Suppressor macrophage treated with lipopolysaccharide for 4 hours (primary cell): ENCODE data around the gene EXOSC7.
A peak's percentile ranks its signal among the peaks of the same experiment; 100 is the strongest.
"Not testable (repeated sequence)": the region's sequence is repeated elsewhere in the genome, so short reads cannot be mapped to it uniquely, and the experiment has no call there.

ENCODE experiments used
- DNase-seq: peaks from one replicate; pipeline ENCODE4 v3.0.0-alpha.2; 2020

EXOSC7 gene

GRCh38 chr3:44976002-44976815 lies at the start of gene EXOSC7, which contains the start of gene ZDHHC3:
Gene EXOSC7 (plus strand): TSS chr3:44976244. CDS start chr3:44976278, 34 bp downstream.
Gene ZDHHC3 (minus strand): TSS chr3:44976174. CDS start chr3:44959436, 16,738 bp downstream.
- DNase-seq: peak; percentile 92

DNA sequence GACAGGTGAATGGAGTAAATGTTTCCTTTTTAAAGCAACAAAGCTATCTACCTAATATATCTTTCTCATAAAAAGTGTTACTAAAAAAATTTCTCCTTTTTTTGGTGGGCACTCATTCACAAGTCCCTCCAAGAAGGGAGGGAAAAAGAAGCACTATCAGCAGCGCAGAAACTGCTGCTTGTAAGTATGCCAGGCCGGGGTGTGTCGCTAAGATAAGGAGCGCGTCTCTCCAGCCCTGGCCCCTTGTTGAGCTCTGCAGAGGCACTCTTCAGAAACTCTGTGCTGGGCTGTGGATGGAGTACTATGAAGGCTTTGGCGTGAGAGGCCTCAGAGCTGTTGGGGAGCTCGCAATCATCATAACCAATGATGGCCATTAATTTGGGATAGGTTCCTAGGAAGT lies 49.1 kb upstream of the EXOSC7 start:
- DNase-seq: no peak

GRCh38 chr3:44927371-44927770 lies 48.7 kb upstream of the EXOSC7 start:
- no peak for DNase-seq

GRCh38 chr3:44929782-44930181 lies 46.3 kb upstream of the EXOSC7 start:
- DNase-seq: no peak

GRCh38 chr3:44930911-44931310 lies 45.1 kb upstream of the EXOSC7 start:
- no peak for DNase-seq

DNA sequence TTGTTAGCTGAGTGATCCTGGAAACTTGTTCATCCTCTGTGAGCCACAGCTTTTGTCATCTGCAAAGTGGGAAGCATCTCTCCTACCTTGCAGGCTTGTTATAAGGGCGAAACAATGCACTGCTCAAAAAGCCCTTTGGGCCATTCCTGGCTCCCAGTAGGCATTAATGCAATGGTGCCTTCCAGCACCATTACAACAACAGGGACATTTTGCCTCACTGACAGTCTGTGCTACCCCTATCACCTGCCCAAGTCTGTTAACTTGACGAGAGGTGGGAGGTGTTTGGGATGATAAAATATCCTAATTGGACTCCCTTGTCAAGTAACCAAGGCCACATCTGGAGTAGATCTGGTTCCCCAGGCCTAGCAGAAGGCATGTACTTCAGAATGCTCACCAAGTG lies 44.3 kb upstream of the EXOSC7 start:
- DNase-seq: no peak

GRCh38 chr3:44932271-44932670 lies 43.8 kb upstream of the EXOSC7 start:
- DNase-seq: no peak

- no peak for DNase-seq
Measured at GRCh38 chr3:44932986-44933944, 42.8 kb upstream of the EXOSC7 start.

- DNase-seq: no peak
Measured at GRCh38 chr3:44939581-44940036, 36.4 kb upstream of the EXOSC7 start.

DNA sequence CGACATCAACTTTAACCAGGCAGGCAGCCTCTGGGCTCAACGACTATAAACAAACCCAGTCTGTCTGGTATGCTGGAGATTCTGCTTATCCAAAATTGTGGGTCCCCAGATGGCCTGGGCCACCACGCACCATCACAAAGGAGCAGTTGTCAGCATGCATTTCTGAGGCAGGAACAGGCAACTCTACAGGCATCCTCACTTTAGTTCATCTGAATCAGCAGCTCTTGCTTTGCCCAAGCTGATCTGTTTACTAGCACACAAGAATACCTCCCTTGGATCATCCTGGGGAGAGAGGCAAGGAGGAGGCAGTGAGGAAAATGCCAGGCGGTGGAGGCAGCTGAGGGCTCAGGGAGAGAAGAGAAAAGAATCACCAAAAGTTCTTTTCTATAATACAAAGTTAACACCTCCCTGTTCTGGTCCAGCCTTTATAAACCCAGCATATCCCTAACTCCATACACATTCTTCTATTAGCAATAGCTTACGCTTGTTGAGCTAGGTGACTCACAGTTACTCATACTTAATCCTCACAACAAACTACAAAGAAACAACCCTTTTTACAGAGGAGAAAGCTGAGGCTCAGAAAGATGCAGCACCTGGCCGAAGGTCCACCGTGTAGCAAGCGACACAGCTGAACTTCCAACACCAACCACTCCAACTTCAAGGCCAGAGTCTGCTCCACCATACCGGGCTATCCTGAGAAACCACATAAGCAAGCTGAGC lies 33.7 kb upstream of the EXOSC7 start:
- no peak for DNase-seq

DNA sequence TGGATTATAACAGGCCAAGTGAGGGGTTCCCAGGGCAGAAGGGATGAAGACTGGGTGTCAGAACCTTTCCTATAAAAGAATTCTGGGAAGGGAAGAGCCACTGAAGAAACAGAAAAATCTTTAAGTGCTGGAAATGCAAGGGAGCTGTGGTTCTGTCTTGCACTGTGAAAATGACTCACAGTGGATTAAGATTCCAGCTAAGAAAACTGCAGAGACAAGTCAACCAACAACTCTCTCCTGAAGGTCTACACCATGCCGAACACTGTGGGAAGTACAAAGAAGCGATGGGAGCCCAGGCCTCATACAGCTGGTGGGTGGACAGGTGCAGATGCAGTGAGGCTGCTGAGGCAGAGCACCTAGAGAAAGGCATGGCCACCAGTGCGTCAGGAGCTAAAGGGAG lies 27.8 kb upstream of the EXOSC7 start:
- DNase-seq: no peak

GRCh38 chr3:44949770-44950169 lies 26.3 kb upstream of the EXOSC7 start:
- not testable (repeated sequence) for DNase-seq

GRCh38 chr3:44950275-44950734 lies 25.7 kb upstream of the EXOSC7 start:
- DNase-seq: no peak

GRCh38 chr3:44952689-44953088 lies 23.4 kb upstream of the EXOSC7 start:
- DNase-seq: no peak

- DNase-seq: peak; percentile 60
Measured at GRCh38 chr3:44954304-44954703, 21.7 kb upstream of the EXOSC7 start.

GRCh38 chr3:44954962-44955361 lies 21.1 kb upstream of the EXOSC7 start:
- DNase-seq: peak; percentile 82

GRCh38 chr3:44955917-44956316 lies 20.1 kb upstream of the EXOSC7 start:
- DNase-seq: no peak

GRCh38 chr3:44957986-44958385 lies 18.1 kb upstream of the EXOSC7 start:
- DNase-seq: no peak

GRCh38 chr3:44958386-44958785 lies 17.7 kb upstream of the EXOSC7 start:
- DNase-seq: no peak

DNA sequence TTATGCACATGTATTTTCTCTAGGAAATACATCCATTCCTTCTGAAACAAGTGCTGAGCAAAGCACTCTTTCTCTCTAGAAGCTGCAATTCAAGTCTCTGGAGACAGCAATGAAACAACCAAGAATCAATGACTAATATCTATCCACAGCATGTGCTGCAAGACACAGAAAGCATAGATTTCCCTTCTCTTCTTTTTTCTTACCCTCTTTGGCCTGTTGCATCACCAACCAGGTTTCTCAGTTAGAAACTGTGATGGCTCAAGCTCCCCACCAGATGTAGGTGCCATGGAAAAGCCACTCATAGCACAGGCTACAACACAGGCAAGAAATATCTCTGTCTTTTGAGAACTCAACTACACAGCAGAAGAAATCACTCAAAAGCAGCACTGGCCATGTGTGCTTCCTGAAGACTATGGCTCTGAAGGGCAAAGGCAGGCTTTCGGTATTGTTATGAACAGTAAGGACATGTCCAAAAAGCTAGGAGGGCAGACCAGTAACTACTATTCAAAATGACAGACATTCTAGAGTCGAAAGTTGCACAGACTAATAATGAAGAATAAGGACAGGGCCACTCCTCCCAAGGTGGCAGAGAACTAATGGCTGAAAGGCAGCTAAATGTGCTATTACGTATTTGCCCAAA lies 15.5 kb upstream of the EXOSC7 start:
- no peak for DNase-seq

- no peak for DNase-seq
Measured at GRCh38 chr3:44961888-44962287, 14.2 kb upstream of the EXOSC7 start.
